ENCODE measurements around the gene PI16.

GRCh38 chr6:36930483-36930882 is 24.1 kb upstream of the PI16 start:
- TF ChIP-seq EZH2phosphoT487 (IDR thresholded peaks at IDR 0.05; ENCODE audit: borderline replicate concordance, low read depth, low read length) (no peak), CTCF (conservative IDR thresholded peaks at IDR 0.05; ENCODE audit: low read length) (no peak)

Data from OCI-LY7 (cell line).